Ishikawa (cell line): ENCODE measurements around the gene EXOC4.

Source experiments
- CEBPB ChIP-seq: IDR thresholded peaks from 2 replicates; pipeline ENCODE4 v1.6.1; 2012
- CREB1 ChIP-seq: IDR thresholded peaks from 2 replicates; pipeline ENCODE4 v1.6.1; 2012; ENCODE audit warnings: low read depth
- EGR1 ChIP-seq: IDR thresholded peaks from 2 replicates; pipeline ENCODE4 v1.6.1; 2012
- EP300 ChIP-seq: IDR thresholded peaks from 2 replicates; pipeline ENCODE4 v1.6.1; 2012; ENCODE audit warnings: borderline replicate concordance
- FOXM1 ChIP-seq: IDR thresholded peaks from 2 replicates; pipeline ENCODE4 v1.6.1; 2012; ENCODE audit warnings: low read depth, borderline replicate concordance
- NFIC ChIP-seq: IDR thresholded peaks from 2 replicates; pipeline ENCODE4 v1.6.1; 2012
- RAD21 ChIP-seq: IDR thresholded peaks from 2 replicates; pipeline ENCODE4 v1.6.1; 2012; ENCODE audit warnings: low read depth
- REST ChIP-seq: IDR thresholded peaks from 2 replicates; pipeline ENCODE4 v1.6.1; 2012; ENCODE audit warnings: low read depth, mild to moderate bottlenecking
- TAF1 ChIP-seq: IDR thresholded peaks from 2 replicates; pipeline ENCODE4 v1.6.1; 2012; ENCODE audit warnings: low read depth, mild to moderate bottlenecking
- TCF12 ChIP-seq: IDR thresholded peaks from 2 replicates; pipeline ENCODE4 v1.6.1; 2012; ENCODE audit warnings: low read depth
- TEAD4 ChIP-seq: IDR thresholded peaks from 2 replicates; pipeline ENCODE4 v1.6.1; 2012
- YY1 ChIP-seq: IDR thresholded peaks from 2 replicates; pipeline ENCODE4 v1.6.1; 2012; ENCODE audit warnings: low read depth
- ZBTB7A ChIP-seq: IDR thresholded peaks from 2 replicates; pipeline ENCODE4 v1.6.1; 2012; ENCODE audit warnings: low read depth
- TF ChIP-seq, protein P1 (sequence below): IDR thresholded peaks from 2 replicates; pipeline ENCODE4 v1.6.1; 2012
- TF ChIP-seq, protein P2 (sequence below): IDR thresholded peaks from 2 replicates; pipeline ENCODE4 v1.6.1; 2012

The EXOC4 gene

DNA sequence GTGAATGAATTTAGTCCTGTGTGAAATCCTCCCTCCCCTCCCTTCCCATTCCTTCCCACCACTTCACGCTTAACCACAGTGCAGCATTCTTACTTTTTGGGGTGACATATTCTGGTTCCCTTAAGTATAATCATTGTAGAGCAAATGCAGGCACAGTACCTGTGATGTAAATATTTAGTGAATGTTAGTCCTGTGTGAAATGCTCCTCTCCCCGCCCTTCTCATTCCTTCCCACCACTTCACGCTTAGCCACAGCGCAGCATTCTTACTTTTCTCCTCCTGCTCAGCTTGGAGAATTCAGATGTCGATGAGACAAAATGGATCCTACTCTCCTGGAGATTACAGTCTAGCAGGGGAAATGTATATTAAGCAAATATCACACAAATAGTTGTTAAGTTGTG lies 258.8 kb downstream of the EXOC4 start:
- TF ChIP-seq, protein P1, sequence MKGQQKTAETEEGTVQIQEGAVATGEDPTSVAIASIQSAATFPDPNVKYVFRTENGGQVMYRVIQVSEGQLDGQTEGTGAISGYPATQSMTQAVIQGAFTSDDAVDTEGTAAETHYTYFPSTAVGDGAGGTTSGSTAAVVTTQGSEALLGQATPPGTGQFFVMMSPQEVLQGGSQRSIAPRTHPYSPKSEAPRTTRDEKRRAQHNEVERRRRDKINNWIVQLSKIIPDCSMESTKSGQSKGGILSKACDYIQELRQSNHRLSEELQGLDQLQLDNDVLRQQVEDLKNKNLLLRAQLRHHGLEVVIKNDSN, result no peak
- TF ChIP-seq RAD21, result no peak
- TF ChIP-seq YY1, result no peak
- no peak for TF ChIP-seq CEBPB
- TF ChIP-seq EP300, result no peak
- no peak for TF ChIP-seq CREB1
- no peak for TF ChIP-seq EGR1
- no peak for TF ChIP-seq TAF1
- no peak for TF ChIP-seq ZBTB7A
- no peak for TF ChIP-seq NFIC
- TF ChIP-seq TCF12, result no peak
- TF ChIP-seq FOXM1, result no peak

- TF ChIP-seq EGR1 (no peak), TAF1 (no peak), EP300 (no peak), RAD21 (no peak), CREB1 (no peak), YY1 (no peak), TCF12 (no peak)
- TF ChIP-seq, protein P1, result no peak
- TF ChIP-seq, protein P2, sequence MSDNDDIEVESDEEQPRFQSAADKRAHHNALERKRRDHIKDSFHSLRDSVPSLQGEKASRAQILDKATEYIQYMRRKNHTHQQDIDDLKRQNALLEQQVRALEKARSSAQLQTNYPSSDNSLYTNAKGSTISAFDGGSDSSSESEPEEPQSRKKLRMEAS, result no peak
Observed at GRCh38 chr7:133512560-133512959, 259.7 kb downstream of the EXOC4 start.

- TF ChIP-seq CREB1 (no peak), YY1 (no peak), FOXM1 (no peak), EP300 (no peak), ZBTB7A (no peak), RAD21 (no peak)
- TF ChIP-seq, protein P1, result no peak
Observed at GRCh38 chr7:133513608-133514007, 260.7 kb downstream of the EXOC4 start.

- TF ChIP-seq FOXM1 (no peak), EP300 (no peak), EGR1 (no peak), TEAD4 (no peak), NFIC (no peak), ZBTB7A (no peak), CEBPB (no peak), TCF12 (no peak), RAD21 (no peak), YY1 (no peak), REST (no peak), CREB1 (no peak), TAF1 (no peak)
- TF ChIP-seq, protein P1, result no peak
- TF ChIP-seq, protein P2, result no peak
Observed at GRCh38 chr7:133514551-133514950, 261.7 kb downstream of the EXOC4 start.

GRCh38 chr7:133517766-133518165 lies 264.9 kb downstream of the EXOC4 start:
- TF ChIP-seq FOXM1, result no peak
- TF ChIP-seq, protein P1, result no peak
- no peak for TF ChIP-seq EGR1
- TF ChIP-seq CEBPB, result no peak
- TF ChIP-seq ZBTB7A, result no peak
- no peak for TF ChIP-seq TAF1
- TF ChIP-seq CREB1, result no peak
- no peak for TF ChIP-seq REST
- TF ChIP-seq YY1, result no peak
- no peak for TF ChIP-seq RAD21
- TF ChIP-seq EP300, result no peak
